Neural cell (in vitro differentiated cells): Measurements from ENCODE around the gene CALHM2. TPM values are rescaled to one million over a fixed set of nuclear protein-coding genes. Genes with fewer than 3 reads are reported as not detected.

Source experiments
- H2AFZ ChIP-seq: fragments of 200-600, 300-800 bp; sonication (generic), shearing (Covaris generic); 2 replicates; pipeline ENCODE4 v1.6.0; 2014; ENCODE audit warnings: low read depth, mild to moderate bottlenecking, antibody characterized with exemption, low read length, moderate library complexity
- H3F3A ChIP-seq: fragments of 200-600 bp; shearing (Covaris generic); 2 replicates; pipeline ENCODE4 v1.6.1; 2016; ENCODE audit warnings: mild to moderate bottlenecking, moderate library complexity, mixed read lengths, antibody characterized with exemption, low read length; ENCODE audit not compliant: insufficient read depth, poor library complexity, severe bottlenecking
- H3K27ac ChIP-seq: fragments of 200-600, 300-800 bp; sonication (generic), shearing (Covaris generic); 2 replicates; pipeline ENCODE4 v1.5.1; 2014; ENCODE audit warnings: mild to moderate bottlenecking, low read length, moderate library complexity
- H3K27me3 ChIP-seq: fragments of 300-800, 200-600 bp; sonication (generic), shearing (Covaris generic); 2 replicates; pipeline ENCODE4 v1.6.0; 2014; ENCODE audit warnings: mild to moderate bottlenecking, low read depth, low read length, moderate library complexity; ENCODE audit not compliant: insufficient read depth
- H3K36me3 ChIP-seq: fragments of 300-800, 200-600 bp; sonication (generic), shearing (Covaris generic); 2 replicates; pipeline ENCODE4 v1.5.1; 2014; ENCODE audit warnings: mild to moderate bottlenecking, antibody characterized with exemption, low read length, moderate library complexity; ENCODE audit not compliant: insufficient read depth
- H3K4me2 ChIP-seq: fragments of 300-800, 200-600 bp; sonication (generic), shearing (Covaris generic); 2 replicates; pipeline ENCODE4 v1.6.0; 2014; ENCODE audit warnings: mild to moderate bottlenecking, low read length
- H3K4me3 ChIP-seq: fragments of 300-800, 200-600 bp; sonication (generic), shearing (Covaris generic); 2 replicates; pipeline ENCODE4 v1.5.1; 2014; ENCODE audit warnings: mild to moderate bottlenecking, low read length, moderate library complexity
- H3K79me2 ChIP-seq: fragments of 200-600 bp; shearing (Covaris generic); replicated peaks from 2 replicates; pipeline ENCODE4 v1.6.0; 2014; ENCODE audit warnings: mild to moderate bottlenecking, low read length, moderate library complexity; ENCODE audit not compliant: insufficient read depth
- H3K9ac ChIP-seq: fragments of 300-800, 200-600 bp; sonication (generic), shearing (Covaris generic); 2 replicates; pipeline ENCODE4 v1.6.1; 2016; ENCODE audit warnings: mild to moderate bottlenecking, low read length, mixed read lengths
- H3K9me2 ChIP-seq: fragments of 200-600 bp; shearing (Covaris generic); 2 replicates; pipeline ENCODE4 v1.6.1; 2016; ENCODE audit warnings: mild to moderate bottlenecking, low read length, mixed read lengths; ENCODE audit not compliant: insufficient read depth
- H3K9me3 ChIP-seq: fragments of 200-600, 300-800 bp; sonication (generic), shearing (Covaris generic); 2 replicates; pipeline ENCODE4 v1.6.1; 2016; ENCODE audit warnings: mild to moderate bottlenecking, mixed run types, low read length, moderate library complexity, mixed read lengths
- H4K20me1 ChIP-seq: fragments of 200-600 bp; shearing (Covaris generic); 2 replicates; pipeline ENCODE4 v1.6.1; 2016; ENCODE audit warnings: mild to moderate bottlenecking, mixed run types; ENCODE audit not compliant: insufficient read depth
- EP300 ChIP-seq: fragments of 450-650 bp; conservative IDR thresholded peaks from 2 replicates; pipeline ENCODE4 v1.6.1; 2014; ENCODE audit warnings: antibody characterized with exemption, mild to moderate bottlenecking, moderate library complexity; ENCODE audit not compliant: poor library complexity, severe bottlenecking
- EZH2 ChIP-seq: fragments of 200-600, 300-800 bp; shearing (Covaris generic), sonication (generic); IDR thresholded peaks from 2 replicates; pipeline ENCODE4 v1.6.1; 2014; ENCODE audit warnings: antibody characterized with exemption, low read length, borderline replicate concordance, mild to moderate bottlenecking; ENCODE audit not compliant: insufficient read depth, poor library complexity, severe bottlenecking
- MXI1 ChIP-seq: fragments of 450-650 bp; conservative IDR thresholded peaks from 2 replicates; pipeline ENCODE4 v1.6.1; 2014; ENCODE audit warnings: antibody characterized with exemption, mild to moderate bottlenecking; ENCODE audit not compliant: poor library complexity, severe bottlenecking
- POLR2AphosphoS5 ChIP-seq: IDR thresholded peaks from 2 replicates; pipeline ENCODE4 v1.6.1; 2012
- RAD21 ChIP-seq: fragments of 450-650 bp; conservative IDR thresholded peaks from 2 replicates; pipeline ENCODE4 v1.6.1; 2014; ENCODE audit warnings: antibody characterized with exemption, mild to moderate bottlenecking, moderate library complexity
- SMC3 ChIP-seq: fragments of 450-650 bp; conservative IDR thresholded peaks from 2 replicates; pipeline ENCODE4 v1.6.1; 2014; ENCODE audit warnings: antibody characterized with exemption, mild to moderate bottlenecking, moderate library complexity; ENCODE audit not compliant: poor library complexity
- TAF1 ChIP-seq: IDR thresholded peaks from 2 replicates; pipeline ENCODE4 v1.6.1; 2012; ENCODE audit warnings: low read depth
- polyA plus RNA-seq: library from polyadenylated mRNA; depleted of rRNA; stranded (reverse); fragments of >200 nt; gene quantifications from 2 replicates; pipeline ENCODE4 v1.2.3, GENCODE V29; 2014
- TF ChIP-seq, protein P1 (sequence below): fragments of 450-650 bp; IDR thresholded peaks from 2 replicates; pipeline ENCODE4 v1.5.1; 2014; ENCODE audit warnings: antibody characterized with exemption, mild to moderate bottlenecking, moderate library complexity; ENCODE audit not compliant: poor library complexity, severe bottlenecking
- TF ChIP-seq, protein P2 (sequence below): IDR thresholded peaks from 2 replicates; pipeline ENCODE4 v1.6.1; 2012; ENCODE audit warnings: borderline replicate concordance

CALHM2 gene
- polyA plus RNA-seq, 1 donor from 2014 or later: not detected

DNA sequence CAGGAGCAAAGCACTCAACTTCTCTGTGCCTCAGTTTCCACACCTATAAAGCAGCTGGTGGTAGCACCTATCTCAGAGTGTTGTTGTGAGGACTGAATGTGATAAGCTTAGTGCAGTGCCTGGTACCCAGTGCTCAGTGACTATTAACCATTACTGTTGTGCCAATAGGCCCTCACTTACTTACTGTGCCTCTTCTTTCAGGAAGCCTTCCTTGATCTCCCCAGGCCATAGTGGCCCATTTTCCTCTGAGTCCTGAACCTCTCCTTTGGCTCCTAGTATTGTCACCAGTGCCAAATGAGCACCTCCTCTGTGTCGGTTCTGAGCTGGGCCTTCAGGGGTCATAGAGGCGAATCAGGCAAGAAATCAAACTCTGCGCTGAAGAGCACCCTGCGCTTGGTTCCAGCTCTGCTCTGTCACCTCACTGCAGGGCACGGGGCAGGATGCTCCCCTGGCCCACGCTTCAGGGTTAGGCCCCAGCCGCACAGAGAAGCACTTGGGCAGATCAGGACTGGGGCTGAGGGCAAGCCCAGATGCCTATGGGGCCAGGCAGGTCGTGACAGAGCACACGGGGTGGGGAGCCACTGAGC lies 4.0 kb upstream of the CALHM2 start:
- H3K79me2 ChIP-seq: no peaks in the 10 kb centered on the region
- no peak overlapping the region for H2AFZ ChIP-seq
- no peak overlapping the region for H3K27ac ChIP-seq
- H3K27me3 ChIP-seq: no peaks in the 10 kb centered on the region
- no peaks in the 10 kb centered on the region for H3K36me3 ChIP-seq
- no peaks in the 10 kb centered on the region for H3K9me3 ChIP-seq
- H4K20me1 ChIP-seq: no peaks in the 10 kb centered on the region
- no peak for TF ChIP-seq MXI1
- TF ChIP-seq RAD21: no peak
- no peak for TF ChIP-seq EP300
- TF ChIP-seq SMC3: no peak
- TF ChIP-seq, protein P1, sequence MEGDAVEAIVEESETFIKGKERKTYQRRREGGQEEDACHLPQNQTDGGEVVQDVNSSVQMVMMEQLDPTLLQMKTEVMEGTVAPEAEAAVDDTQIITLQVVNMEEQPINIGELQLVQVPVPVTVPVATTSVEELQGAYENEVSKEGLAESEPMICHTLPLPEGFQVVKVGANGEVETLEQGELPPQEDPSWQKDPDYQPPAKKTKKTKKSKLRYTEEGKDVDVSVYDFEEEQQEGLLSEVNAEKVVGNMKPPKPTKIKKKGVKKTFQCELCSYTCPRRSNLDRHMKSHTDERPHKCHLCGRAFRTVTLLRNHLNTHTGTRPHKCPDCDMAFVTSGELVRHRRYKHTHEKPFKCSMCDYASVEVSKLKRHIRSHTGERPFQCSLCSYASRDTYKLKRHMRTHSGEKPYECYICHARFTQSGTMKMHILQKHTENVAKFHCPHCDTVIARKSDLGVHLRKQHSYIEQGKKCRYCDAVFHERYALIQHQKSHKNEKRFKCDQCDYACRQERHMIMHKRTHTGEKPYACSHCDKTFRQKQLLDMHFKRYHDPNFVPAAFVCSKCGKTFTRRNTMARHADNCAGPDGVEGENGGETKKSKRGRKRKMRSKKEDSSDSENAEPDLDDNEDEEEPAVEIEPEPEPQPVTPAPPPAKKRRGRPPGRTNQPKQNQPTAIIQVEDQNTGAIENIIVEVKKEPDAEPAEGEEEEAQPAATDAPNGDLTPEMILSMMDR: no peak
- TF ChIP-seq EZH2: no peak
- no peak for TF ChIP-seq TAF1
- TF ChIP-seq POLR2AphosphoS5: no peak
- TF ChIP-seq, protein P2, sequence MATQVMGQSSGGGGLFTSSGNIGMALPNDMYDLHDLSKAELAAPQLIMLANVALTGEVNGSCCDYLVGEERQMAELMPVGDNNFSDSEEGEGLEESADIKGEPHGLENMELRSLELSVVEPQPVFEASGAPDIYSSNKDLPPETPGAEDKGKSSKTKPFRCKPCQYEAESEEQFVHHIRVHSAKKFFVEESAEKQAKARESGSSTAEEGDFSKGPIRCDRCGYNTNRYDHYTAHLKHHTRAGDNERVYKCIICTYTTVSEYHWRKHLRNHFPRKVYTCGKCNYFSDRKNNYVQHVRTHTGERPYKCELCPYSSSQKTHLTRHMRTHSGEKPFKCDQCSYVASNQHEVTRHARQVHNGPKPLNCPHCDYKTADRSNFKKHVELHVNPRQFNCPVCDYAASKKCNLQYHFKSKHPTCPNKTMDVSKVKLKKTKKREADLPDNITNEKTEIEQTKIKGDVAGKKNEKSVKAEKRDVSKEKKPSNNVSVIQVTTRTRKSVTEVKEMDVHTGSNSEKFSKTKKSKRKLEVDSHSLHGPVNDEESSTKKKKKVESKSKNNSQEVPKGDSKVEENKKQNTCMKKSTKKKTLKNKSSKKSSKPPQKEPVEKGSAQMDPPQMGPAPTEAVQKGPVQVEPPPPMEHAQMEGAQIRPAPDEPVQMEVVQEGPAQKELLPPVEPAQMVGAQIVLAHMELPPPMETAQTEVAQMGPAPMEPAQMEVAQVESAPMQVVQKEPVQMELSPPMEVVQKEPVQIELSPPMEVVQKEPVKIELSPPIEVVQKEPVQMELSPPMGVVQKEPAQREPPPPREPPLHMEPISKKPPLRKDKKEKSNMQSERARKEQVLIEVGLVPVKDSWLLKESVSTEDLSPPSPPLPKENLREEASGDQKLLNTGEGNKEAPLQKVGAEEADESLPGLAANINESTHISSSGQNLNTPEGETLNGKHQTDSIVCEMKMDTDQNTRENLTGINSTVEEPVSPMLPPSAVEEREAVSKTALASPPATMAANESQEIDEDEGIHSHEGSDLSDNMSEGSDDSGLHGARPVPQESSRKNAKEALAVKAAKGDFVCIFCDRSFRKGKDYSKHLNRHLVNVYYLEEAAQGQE: no peak
- no peak overlapping the region for H3K4me2 ChIP-seq
- no peaks in the 10 kb centered on the region for H3F3A ChIP-seq
- no peak overlapping the region for H3K4me3 ChIP-seq
- no peaks in the 10 kb centered on the region for H3K9me2 ChIP-seq
- no peak overlapping the region for H3K9ac ChIP-seq

DNA sequence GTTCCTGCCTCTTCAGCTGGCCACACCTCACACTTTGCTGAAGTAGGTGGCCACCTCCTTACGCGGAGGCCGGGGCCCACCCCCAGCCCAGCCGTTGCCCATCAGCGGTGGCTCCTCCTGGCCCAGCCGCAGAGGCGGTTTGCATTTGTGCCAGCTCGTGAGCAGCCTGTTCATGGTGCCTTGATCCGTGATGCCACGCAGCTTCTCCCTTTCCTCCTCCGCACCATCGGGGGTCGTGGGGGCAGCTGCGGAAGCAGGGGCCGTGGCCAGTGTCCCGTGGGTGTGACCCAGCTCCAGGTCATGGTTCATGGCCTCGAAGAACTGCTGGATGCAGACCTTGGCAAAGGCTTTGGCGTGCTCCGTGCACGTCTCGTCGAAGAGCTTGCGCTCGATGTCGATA lies 3.1 kb upstream of the CALHM2 start:
- no peak for TF ChIP-seq RAD21
- TF ChIP-seq MXI1: no peak
- no peak for TF ChIP-seq EP300
- no peak for TF ChIP-seq POLR2AphosphoS5
- no peak for TF ChIP-seq SMC3
- TF ChIP-seq, protein P1: no peak
- H3K4me2 ChIP-seq: no peak overlapping the region
- H3K9me3 ChIP-seq: no peaks in the 10 kb centered on the region
- no peak overlapping the region for H2AFZ ChIP-seq
- H3K9ac ChIP-seq: no peak overlapping the region
- H4K20me1 ChIP-seq: no peaks in the 10 kb centered on the region
- H3K27ac ChIP-seq: no peak overlapping the region
- no peaks in the 10 kb centered on the region for H3K9me2 ChIP-seq
- H3F3A ChIP-seq: no peaks in the 10 kb centered on the region
- no peaks in the 10 kb centered on the region for H3K79me2 ChIP-seq
- H3K4me3 ChIP-seq: no peak overlapping the region
- no peaks in the 10 kb centered on the region for H3K27me3 ChIP-seq
- H3K36me3 ChIP-seq: no peaks in the 10 kb centered on the region
